ENCODE measurements around the gene CRBN. TPM values are rescaled to one million over a fixed set of nuclear protein-coding genes. Genes with fewer than 3 reads are reported as not detected.

Gene CRBN
- polyA plus RNA-seq, 1 of the 3 experiments (the other 2 are of a cell fraction): 17.5 TPM

- Histone ChIP-seq H3K9ac (no peak overlapping the region), H3K9me2 (no peaks in the 10 kb centered on the region), H2AFZ (ENCODE audit: low read depth) (no peak overlapping the region), H3K79me2 (ENCODE audit: insufficient read depth) (no peaks in the 10 kb centered on the region), H3K9me3 (no peaks in the 10 kb centered on the region), H3K27ac (ENCODE audit: low read depth in 2 of 2, low read length in 1 of 2) (no peak overlapping the region), H3K4me1 (ENCODE audit: control insufficient read depth in 1 of 2, insufficient read depth in 2 of 2, low read depth in 1 of 2, low read length in 1 of 2) (no peaks in the 10 kb centered on the region), H3K27me3 (ENCODE audit: insufficient read depth) (no peaks in the 10 kb centered on the region), H3K4me3 (ENCODE audit: low read depth in 2 of 2, low read length in 1 of 2) (no peak overlapping the region), H3F3A (replicated peaks; ENCODE audit: insufficient read depth) (no peaks in the 10 kb centered on the region), H4K20me1 (ENCODE audit: insufficient read depth) (no peaks in the 10 kb centered on the region), H3K36me3 (replicated peaks in 1 of 2; ENCODE audit: control insufficient read depth in 1 of 2, insufficient read depth in 2 of 2, low read length in 1 of 2) (no peaks in the 10 kb centered on the region), H3K4me2 (no peak overlapping the region)
- ChIA-PET CTCF (interaction anchor here (0.7 kb wide), 1 partner anchor 21 kb away, joined by 4 read pairs; no protein-coding TSS in a partner anchor), POLR2A (no interaction called here)
- no peak for TF ChIP-seq USF1 (IDR thresholded peaks at IDR 0.05; ENCODE audit: borderline replicate concordance, low read depth)
- DNase-seq: no peak
- WGBS (ENCODE audit: low lambda C conversion rate): 0% methylated on average over 2 of the region's 2 CpGs
Observed at GRCh38 chr3:3221528-3221927, 42.0 kb upstream of the CRBN start.

- 1% methylated on average over 4 of the region's 4 CpGs for WGBS (ENCODE audit: low lambda C conversion rate)
- no peak for DNase-seq
- H3K4me3 ChIP-seq (ENCODE audit: low read depth in 2 of 2, low read length in 1 of 2): no peak overlapping the region
- no peak overlapping the region for H3K27ac ChIP-seq (ENCODE audit: low read depth in 2 of 2, low read length in 1 of 2)
- no peaks in the 10 kb centered on the region for H3K79me2 ChIP-seq (ENCODE audit: insufficient read depth)
- CTCF ChIA-PET: no interaction called here
- H3K9me3 ChIP-seq: no peaks in the 10 kb centered on the region
- POLR2A ChIA-PET: no interaction called here
- no peaks in the 10 kb centered on the region for H3K36me3 ChIP-seq (replicated peaks in 1 of 2; ENCODE audit: control insufficient read depth in 1 of 2, insufficient read depth in 2 of 2, low read length in 1 of 2)
- H3K4me1 ChIP-seq (ENCODE audit: control insufficient read depth in 1 of 2, insufficient read depth in 2 of 2, low read depth in 1 of 2, low read length in 1 of 2): no peaks in the 10 kb centered on the region
- H3K27me3 ChIP-seq (ENCODE audit: insufficient read depth): no peaks in the 10 kb centered on the region
- no peak overlapping the region for H2AFZ ChIP-seq (ENCODE audit: low read depth)
- no peaks in the 10 kb centered on the region for H3K9me2 ChIP-seq
- no peak overlapping the region for H3K4me2 ChIP-seq
- H3F3A ChIP-seq (replicated peaks; ENCODE audit: insufficient read depth): no peaks in the 10 kb centered on the region
- no peaks in the 10 kb centered on the region for H4K20me1 ChIP-seq (ENCODE audit: insufficient read depth)
- no peak overlapping the region for H3K9ac ChIP-seq
- TF ChIP-seq SMC3 (IDR thresholded peaks at IDR 0.05; ENCODE audit: low read depth, low read length) (no peak), TEAD4 (IDR thresholded peaks at IDR 0.05; ENCODE audit: borderline replicate concordance, insufficient read depth) (no peak), RAD21 (IDR thresholded peaks at IDR 0.05; ENCODE audit: low read length) (no peak), REST (IDR thresholded peaks at IDR 0.05; ENCODE audit: low read depth, low read length) (no peak), TAF1 (IDR thresholded peaks at IDR 0.05; ENCODE audit: borderline replicate concordance, low read depth, low read length) (no peak), RCOR1 (IDR thresholded peaks at IDR 0.05; ENCODE audit: low read length) (no peak), YY1 (IDR thresholded peaks at IDR 0.05; ENCODE audit: low read depth) (no peak), CHD2 (IDR thresholded peaks at IDR 0.05; ENCODE audit: low read length, partially characterized antibody) (no peak), USF2 (IDR thresholded peaks at IDR 0.05; ENCODE audit: borderline replicate concordance, low read depth, low read length) (no peak), GATA2 (CRISPR knock-in tag; IDR thresholded peaks at IDR 0.05) (no peak), TCF12 (IDR thresholded peaks at IDR 0.05) (no peak), FOXM1 (IDR thresholded peaks at IDR 0.05; ENCODE audit: low read depth) (no peak), RXRA (IDR thresholded peaks at IDR 0.05; ENCODE audit: borderline replicate concordance, low read depth) (no peak), POLR2AphosphoS5 (IDR thresholded peaks at IDR 0.05; ENCODE audit: low read depth, low read length) (no peak), JUND (IDR thresholded peaks at IDR 0.05) (no peak), MAX (IDR thresholded peaks at IDR 0.05; ENCODE audit: low read depth) (no peak), PBX3 (IDR thresholded peaks at IDR 0.05) (no peak), MXI1 (IDR thresholded peaks at IDR 0.05; ENCODE audit: low read depth, low read length) (no peak)
Observed at GRCh38 chr3:3216401-3216800, 36.9 kb upstream of the CRBN start.
